IPS-NIHi11 (cell line): Measurements from ENCODE around the gene FAF1.
"Not testable (repeated sequence)": the region's sequence is repeated elsewhere in the genome, so short reads cannot be mapped to it uniquely, and the experiment has no call there.

Source experiments
- DNase-seq: peaks from one replicate; pipeline ENCODE4 v3.0.0; 2012; ENCODE audit warnings: mixed read lengths, low spot score

Gene FAF1

DNA sequence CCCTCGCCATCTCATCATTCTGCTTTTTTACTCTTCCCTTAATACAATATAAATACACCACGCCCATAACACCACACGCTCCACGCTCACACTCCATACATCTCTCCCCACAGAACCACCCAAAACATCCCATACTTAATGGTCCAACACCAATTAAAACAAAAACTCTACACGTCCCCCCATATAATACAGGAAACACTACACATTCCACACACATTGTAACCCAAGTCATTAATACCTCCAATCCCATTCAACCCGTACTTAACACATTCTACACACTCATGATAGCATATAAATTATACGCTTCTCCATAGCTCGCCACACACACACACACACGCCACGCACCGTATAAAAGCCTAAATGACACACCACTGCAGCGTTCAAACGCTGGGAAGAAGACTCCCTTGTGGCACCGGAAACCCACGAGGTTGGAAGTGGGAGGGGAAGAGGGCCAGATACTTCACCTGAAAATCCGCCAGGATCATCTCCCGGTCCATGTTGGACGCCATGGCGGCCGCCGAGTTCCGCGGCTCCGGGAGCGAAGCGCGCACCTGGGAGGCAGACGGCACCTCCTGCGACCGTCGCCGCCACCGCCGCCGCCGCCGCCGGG is 659 bp downstream of the FAF1 start:
- DNase-seq, result no peak

DNA sequence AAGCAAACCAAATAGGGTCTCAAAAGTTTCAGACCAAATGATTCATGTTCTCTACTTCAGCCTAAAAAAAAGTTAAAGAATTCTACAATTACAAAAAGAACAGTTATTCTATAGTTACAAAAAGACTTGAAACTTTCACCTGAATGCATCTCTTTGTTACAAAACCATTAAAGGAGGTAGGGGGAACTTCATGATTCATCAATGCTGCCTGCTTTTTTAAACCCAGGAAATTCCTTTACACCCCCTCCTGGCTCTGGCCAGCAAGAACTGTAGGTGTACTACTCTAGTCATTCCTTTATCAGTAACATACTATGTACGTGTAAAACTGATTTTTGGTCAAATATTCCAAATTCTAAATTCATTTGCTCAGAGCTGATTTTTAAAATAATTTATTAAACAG is 5.0 kb downstream of the FAF1 start:
- no peak for DNase-seq

DNA sequence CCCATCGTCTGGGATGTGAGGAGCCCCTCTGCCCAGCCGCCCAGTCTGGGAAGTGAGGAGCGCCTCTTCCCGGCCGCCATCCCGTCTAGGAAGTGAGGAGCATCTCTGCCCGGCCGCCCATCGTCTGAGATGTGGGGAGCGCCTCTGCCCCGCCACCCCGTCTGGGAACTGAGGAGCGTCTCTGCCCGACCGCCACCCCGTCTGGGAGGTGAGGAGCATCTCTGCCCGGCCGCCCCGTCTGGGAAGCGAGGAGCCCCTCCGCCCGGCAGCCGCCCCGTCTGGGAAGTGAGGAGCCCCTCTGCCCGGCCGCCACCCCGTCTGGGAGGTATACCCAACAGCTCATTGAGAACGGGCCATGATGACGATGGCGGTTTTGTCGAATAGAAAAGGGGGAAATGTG is 7.5 kb downstream of the FAF1 start:
- DNase-seq, result not testable (repeated sequence)

DNA sequence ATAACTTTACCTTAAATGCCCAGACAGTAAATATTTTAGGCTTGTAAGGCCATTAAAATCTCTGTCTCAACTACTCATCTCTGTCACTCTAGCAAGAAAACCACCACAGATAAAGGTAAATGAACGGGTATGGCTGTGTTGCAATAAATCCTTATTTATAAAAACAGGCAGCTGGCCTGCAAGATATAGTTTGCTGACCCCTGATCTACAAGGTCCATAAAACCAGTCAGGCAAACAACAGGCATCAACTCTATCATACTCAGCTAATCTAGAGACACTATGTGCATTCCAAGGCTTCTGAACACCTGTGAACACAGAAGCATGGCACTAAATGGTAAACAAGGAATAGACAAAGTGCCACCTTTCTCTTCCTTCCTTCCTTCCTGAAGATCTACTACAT is 9.7 kb downstream of the FAF1 start:
- DNase-seq, result no peak

DNA sequence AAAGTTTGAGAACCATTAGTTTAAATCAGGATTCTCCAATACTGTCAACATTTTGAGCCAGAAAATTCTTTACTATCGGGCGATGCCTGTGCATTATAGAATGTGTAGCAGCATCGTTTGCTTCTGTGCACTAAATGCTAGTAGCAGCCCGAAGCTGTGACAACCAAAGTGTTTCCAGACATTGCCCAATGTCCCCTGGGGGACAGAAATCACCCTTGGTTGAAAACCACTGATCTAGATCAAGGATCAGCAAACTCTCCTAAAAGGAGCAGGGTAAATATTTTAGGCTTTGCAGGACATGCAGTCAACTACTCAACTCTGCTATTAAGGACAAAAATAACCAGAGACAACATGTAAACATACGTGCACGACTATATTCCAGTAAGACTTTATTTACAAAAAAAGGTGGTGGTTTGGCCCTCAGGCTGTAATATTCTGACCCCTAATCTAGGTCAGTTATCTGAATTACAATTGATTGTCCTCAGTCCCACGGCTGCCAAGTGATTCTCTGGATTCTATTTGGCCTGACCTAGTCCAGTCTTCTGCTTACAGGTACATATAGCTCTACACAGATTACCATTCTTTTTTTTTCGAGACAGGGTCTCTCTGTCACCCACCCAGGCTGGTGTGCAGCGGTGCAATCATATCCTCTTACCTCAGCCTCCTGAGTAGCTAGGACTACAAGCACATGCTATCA is 10.6 kb downstream of the FAF1 start:
- no peak for DNase-seq

DNA sequence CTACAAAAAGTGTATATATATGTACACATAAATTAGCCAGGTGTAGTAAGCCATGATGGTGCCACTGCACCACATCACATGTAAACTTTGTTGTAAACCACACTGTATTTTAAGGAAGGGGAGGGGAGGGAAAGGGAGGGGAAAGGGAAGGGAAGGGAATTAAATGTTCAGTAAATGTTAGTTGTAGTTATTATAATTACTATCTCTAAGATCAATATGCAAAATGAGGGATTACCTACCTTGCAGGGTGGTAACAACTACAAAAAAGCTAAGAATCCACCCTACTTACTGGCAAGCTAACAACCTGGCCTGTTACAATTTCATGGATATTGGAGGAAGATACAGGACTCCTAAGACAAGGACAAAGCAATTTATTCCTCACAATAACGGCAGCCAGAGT is 17.7 kb downstream of the FAF1 start:
- no peak for DNase-seq

DNA sequence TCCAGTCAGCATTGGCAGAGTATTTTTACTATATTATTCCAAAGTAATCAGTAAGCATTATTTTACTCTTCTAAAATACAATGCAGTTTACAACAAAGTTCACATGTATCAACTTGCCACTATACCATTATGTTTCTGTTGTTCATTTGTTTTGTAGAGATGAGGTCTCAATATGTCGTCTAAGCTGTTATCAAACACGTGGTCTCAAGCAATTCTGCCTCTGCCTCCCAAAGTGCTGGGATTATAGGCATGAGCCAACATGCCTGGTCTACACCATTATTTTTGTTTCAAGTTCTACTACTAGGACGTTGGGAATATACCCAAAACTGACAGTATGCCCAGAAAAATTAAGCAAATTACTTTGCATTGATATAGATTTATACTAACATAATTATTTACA is 19.8 kb downstream of the FAF1 start:
- DNase-seq, result no peak

DNA sequence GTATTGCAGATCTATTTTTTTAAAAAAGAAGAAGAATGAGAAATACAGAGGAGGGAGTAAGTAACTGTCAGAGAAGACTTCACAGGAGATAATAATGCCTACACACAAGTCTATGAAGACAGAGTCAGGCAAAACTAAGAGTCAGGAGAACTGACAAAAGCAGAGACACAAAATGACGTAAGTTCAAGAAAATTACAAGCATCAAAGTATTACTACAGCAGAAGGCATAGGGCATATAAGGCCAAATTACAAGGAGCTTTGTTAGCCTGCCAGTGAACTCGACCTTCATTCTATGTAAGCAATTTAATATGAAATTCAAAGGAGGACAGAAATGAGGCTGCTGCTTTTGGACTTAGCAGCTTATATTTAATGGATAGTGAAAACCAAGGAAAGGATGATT is 23.7 kb downstream of the FAF1 start:
- DNase-seq, result no peak

DNA sequence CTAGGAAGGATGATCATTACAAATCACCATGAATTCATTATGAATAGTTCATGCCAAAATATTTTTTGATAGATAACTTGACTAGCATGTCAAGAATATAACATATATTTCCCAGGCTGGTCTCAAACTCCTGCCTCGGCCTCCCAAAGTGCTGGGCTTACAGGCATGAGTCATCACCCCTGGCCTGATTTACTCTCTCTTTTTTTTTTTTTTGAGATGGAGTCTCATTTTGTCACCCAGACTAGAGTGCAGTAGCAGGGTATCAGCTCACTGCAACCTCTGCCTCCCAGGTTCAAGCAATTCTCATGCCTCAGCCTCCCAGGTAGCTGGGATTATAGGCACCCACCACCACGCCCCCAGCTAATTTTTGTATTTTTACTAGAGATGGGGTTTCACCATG is 24.8 kb downstream of the FAF1 start:
- DNase-seq, result not testable (repeated sequence)

DNA sequence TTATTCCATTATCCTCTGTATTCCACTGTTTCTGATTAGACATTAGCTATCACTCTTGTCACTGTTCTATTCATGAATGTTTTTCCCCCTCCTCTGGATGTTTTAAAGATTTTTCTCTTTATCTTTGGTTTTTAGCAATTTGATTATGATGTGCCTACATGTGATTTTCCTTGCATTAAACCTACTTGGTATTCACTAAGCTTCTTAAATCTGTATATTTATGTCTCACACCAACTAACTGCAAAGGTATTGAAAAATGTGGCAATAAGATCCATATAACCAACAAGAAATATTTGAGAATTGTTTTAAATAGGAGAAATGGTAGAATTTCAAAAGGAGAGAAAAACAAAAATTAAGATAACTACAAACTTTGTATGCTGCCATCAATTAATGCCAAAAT is 25.2 kb downstream of the FAF1 start:
- DNase-seq, result no peak

DNA sequence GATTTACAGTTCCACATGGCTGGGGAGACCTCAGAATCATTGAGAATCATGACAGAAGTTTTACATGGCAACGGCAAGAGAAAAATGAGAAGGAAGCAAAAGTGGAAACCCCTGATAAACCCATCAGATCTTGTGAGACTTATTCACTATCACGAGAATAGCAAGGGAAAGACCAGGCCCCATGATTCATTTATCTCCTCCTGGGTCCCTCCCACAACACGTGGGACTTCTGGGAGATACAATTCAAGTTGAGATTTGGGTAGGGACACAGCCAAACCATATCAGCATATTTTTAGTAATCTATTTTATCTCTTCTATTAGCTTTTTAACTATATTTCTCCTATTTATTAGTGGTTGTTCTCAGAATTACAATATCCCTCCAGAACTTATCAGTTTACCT is 26.3 kb downstream of the FAF1 start:
- not testable (repeated sequence) for DNase-seq

DNA sequence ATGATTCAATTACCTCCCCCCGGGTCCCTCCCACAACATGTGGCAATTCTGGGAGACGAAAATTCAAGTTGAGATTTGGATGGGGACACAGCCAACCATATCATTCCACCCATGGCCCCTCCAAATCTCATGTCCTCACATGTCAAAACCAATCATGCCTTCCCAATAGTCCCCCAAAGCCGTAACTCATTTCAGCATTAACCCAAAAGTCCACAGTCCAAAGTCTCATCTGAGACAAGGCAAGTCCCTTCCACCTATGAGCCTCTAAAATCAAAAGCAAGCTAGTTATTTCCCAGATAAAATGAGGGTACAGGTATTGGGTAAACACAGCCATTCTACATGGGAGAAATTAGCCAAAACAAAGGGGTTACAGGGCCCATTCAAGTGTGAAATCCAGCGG is 28.0 kb downstream of the FAF1 start:
- not testable (repeated sequence) for DNase-seq

DNA sequence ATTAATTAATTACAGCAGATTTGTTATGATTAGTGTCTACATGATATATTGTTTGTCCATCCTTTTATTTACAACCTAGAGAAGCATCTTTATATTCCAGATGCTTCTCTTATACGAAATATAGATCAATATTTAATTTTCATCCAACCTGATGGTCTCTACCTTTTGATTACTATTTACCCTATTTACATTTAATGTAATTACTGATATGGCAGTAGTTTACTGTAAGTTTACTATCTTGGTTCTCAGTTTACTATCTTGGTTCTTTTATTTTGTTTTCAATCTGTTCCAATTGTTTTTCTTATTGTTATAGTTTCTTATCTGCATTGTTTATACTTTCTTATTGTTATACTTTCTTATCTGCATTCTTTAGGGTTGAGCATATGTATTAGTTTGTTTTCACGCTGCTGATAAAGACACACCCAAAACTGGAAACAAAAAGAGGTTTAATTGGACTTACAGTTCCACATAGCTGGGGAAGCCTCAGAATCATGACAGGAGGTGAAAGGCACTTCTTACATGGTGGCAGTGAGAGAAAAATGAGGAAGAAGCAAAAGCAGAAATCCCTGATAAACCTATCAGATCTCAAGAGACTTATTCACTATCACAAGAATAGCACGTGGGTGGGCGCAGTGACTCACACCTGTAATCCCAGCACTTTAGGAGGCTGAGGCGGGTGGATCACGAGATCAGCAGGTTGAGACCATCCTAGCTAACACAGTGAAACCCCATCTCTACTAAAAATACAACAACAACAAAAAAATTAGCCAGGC is 28.9 kb downstream of the FAF1 start:
- DNase-seq, result no peak

DNA sequence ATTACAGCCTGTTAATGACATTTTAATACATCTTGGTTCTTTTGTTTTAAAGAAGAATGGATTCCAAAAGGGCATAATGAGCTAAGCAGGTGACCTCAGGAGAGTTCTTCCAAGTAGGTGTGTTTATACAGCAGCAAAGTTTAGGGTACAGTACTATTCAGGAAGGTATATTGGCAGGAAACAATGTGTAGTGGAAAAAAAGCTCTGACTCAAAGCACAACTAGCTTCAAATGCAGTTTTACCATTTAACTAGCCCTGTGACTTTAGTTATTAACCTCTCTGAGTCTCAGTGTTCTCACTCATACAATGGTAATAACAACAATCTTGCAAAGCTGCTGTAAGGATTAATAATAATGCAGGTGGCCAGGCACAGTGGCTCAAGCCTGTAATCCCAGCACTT is 29.9 kb downstream of the FAF1 start:
- no peak for DNase-seq

DNA sequence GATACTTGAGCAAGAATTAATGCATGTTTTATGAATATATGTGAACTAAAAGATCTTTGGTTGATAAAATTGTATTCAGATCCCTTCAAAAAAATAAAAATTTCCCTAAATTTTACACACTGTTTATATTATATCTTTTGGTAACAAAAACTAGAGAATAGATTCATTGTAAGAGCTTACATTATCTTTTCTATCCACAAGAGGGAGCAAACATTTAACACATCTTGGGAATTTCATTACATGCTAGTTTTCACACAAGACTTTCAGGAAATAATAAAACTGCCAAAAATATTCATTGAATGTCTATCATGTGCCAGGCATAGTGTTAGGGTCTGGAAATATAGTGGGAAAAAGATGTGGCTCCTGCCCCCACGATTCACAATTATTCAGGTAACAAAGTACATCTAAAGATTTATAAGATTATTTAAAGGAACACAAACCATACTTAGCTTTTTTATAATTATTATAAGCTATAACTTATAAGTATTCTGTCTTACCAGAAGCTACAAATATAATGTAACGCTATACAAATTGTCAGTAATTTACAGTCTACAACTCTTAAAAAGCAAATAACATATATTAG is 30.6 kb downstream of the FAF1 start:
- peak; percentile 11 for DNase-seq

DNA sequence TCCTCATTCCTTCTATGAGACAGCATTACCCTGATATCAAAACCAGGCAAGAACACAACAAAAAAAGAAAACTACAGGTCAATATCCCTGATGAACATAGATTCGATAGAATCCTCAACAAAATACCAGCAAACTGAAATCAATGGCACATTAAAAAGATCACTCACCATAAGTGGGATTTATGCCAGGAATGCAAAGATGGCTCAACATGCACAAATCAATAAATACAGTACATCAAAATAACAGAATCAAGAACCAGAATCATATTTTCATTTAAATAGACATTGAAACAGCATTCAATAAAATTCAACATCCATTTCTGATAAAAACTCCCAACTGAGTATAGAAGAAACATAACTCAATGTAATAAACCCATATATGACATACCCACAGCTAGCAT is 36.5 kb downstream of the FAF1 start:
- DNase-seq, result no peak

DNA sequence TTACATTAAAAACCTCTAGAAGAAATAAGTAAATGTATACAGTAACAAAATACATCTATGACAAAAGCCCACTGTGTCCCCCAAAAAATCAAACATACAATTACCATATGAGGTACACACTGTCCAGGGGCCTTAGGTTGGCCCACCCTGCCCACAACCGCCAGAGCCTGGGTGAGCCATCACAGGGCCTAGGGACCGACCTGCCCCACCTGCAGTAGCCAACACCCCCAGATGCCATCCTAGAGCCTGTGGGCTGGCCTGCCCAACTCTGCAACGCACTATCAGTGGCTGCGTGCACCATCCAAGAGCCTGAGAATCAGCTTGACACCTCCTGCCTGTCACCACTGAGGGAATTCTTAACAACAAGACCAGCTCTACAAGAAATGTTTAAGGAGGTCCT is 39.0 kb downstream of the FAF1 start:
- no peak for DNase-seq

DNA sequence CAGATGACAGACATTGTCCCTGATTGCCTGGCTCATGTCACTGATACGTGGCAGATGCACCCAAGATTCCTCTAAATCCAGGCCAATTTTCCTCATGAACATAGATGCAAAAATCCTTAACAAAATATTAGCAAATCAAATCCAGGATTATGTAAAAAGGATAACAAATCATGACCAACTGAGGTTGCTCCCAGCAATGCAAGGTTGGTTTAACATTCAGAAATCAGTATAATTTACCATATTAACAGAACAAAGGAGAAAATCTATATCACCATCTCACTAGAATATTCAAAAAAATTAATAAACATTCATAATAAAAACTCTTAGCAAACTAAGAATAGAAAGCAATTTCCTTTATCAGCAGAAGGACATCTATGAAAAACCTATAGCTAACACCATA is 39.7 kb downstream of the FAF1 start:
- no peak for DNase-seq

DNA sequence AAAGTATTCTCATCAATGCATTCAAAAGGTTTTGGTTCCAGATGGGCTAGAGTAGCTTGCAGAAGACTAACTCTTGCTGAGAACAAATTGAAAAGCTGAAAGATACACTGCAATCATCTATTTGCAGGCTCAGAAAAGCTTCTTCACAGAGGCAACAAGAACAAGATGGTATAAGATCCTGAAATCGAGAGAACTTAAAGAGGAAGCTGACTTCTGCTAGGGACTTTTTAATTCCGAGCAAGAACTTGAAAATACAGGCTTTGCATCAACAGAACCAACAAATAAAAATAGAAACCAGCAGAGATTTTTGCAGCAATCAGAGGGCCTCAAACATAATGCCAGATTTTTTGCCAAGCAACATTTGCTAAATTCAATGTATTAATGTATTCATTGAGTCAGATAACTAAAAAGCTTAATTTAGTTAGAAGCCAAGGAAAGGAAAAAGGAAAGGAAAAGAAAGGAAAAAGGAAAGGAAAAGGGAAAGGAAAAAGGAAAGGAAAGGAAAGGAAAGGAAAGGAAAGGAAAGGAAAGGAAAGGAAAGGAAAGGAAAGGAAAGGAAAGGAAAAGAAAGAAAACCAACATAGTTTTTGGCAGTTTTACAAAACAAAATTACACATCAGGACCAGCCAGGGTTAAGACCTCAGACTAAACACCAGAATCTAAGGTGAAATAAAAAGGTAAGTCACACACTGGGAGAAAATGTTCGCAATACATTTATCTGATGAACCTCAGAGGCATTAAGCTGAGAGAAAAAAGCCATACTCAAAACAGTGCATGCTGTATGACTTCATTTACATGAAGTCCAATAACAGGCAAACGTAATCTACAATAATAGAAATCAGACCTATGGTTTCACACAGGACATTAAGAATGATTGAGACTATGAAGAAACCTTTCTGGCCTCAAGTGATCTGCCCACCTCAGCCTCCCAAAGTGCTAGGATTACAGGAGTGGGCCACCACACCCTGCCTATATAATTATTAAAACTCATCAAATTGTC is 42.6 kb downstream of the FAF1 start:
- no peak for DNase-seq

DNA sequence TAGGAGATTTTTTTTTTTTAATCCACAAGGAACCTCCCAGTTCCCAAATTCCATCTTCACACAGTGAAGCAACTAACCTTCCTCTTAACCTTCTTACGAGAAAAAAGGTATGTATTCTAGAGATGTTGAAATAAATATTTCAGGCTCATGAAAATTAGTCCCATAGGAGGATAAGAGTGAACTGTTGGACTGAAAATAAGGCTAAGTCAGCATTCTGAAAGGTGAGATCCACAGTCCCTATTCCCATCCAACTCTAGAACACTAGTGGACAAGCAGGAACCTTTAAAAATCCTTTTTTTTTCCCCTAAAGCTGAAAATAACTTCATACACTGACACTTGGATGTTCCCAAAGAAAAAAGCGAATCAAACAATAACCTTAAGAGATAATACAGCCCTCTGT is 44.4 kb downstream of the FAF1 start:
- DNase-seq, result no peak

DNA sequence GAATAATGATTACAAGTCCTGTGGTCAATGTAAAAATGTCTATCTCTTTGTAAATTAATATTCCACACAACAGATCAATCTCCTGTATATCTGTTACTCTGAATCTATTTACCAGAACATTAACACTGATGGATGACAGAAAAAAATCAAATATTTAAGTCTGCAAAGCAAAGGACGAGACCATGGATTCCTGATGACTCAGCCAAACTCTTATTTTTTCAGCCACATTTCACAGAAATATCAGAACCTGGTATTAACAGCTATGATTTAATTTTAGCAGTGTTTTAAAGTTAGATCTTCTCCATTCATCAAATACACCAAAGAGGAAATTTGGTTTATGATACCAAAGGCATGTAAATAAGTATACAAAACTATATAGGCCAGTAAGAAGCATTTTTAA is 46.1 kb downstream of the FAF1 start:
- DNase-seq, result no peak

DNA sequence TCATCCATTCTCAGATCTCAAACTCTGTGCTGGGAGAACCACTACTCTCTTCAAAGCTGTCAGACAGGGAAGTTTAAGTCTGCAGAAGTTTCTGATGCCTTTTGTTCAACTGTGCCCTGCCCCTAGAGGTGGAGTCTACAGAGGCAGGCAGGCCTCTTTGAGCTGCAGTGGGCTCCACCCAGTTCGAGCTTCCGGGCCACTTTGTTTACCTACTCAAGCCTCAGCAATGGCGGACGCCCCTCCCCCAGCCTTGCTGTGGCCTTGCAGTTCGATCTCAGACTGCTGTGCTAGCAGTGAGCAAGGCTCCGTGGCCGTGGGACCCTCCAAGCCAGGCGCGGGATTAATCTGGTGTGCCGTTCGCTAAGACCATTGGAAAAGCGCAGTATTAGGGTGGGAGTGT is 49.7 kb downstream of the FAF1 start:
- not testable (repeated sequence) for DNase-seq
